Placental pericyte (primary cell): ENCODE results near the gene KCTD3. TPM values are rescaled to one million over a fixed set of nuclear protein-coding genes. Genes with fewer than 3 reads are reported as not detected.

Source experiments
- small RNA-seq: library from RNA; depleted of rRNA; stranded (forward); fragments of <200 nt; gene quantifications from one replicate; pipeline ENCODE3, GENCODE V24; 2012; ENCODE audit warnings: low replicate concordance
- total RNA-seq: library from RNA; depleted of rRNA; stranded (reverse); fragments of >200 nt; gene quantifications from 2 replicates; pipeline ENCODE4 v1.2.3, GENCODE V29; 2012

The KCTD3 gene
- total RNA-seq, result 24.5 and 37.4 TPM in 2 replicates

GRCh38 chr1:215566556-215567490 is at the start of gene KCTD3:
Gene KCTD3 (plus strand): TSS chr1:215567304. CDS start chr1:215567686, 382 bp downstream.

Small RNAs within 50 kb of the gene (small RNA-seq; reads per million reads assigned to genes)
- gene RF00108, result 0.16 reads per million
